Heart right ventricle (tissue), 16 donors: ENCODE measurements around the gene AP3S2. TPM values are rescaled to one million over a fixed set of nuclear protein-coding genes. Genes with fewer than 3 reads are reported as not detected.
A peak's percentile ranks its signal among the peaks of the same experiment; 100 is the strongest.

Experiments
- ATAC-seq, 8 donors: fragments of 200-7000 bp; cut with Tn5 transposase; one replicate each; pipeline ENCODE4 v1.9.1; 2020; ENCODE audit warnings: mild to moderate bottlenecking in 8 of 8, moderate library complexity in 8 of 8, moderate number of reproducible peaks in 1 of 8
- DNase-seq, 2 donors: peaks; one replicate each; pipeline ENCODE4 v3.0.0-alpha.2; 2020
- H3K27ac ChIP-seq, 10 donors: fragments of 200-600 bp; sonication (generic) in 2 of 10; one replicate each; pipeline versions ENCODE4 v1.5.0 to v1.8.0; 2020 to 2022; ENCODE audit warnings: mild to moderate bottlenecking in 3 of 10
- H3K27me3 ChIP-seq, 7 donors: fragments of 200-600 bp; one replicate each; pipeline ENCODE4 v1.8.0; 2021 to 2022; ENCODE audit warnings: mild to moderate bottlenecking in 2 of 7
- H3K36me3 ChIP-seq, 9 donors: fragments of 200-600 bp; sonication (generic) in 1 of 9; one replicate each; pipeline versions ENCODE4 v1.5.0 to v1.8.0; 2020 to 2022; ENCODE audit warnings: mild to moderate bottlenecking in 2 of 9
- H3K4me1 ChIP-seq, 9 donors: fragments of 200-600 bp; sonication (generic) in 1 of 9; one replicate each; pipeline versions ENCODE4 v1.5.0 to v1.8.0; 2020 to 2022; ENCODE audit warnings: mild to moderate bottlenecking in 4 of 9
- H3K4me3 ChIP-seq, 10 donors: fragments of 200-600 bp; sonication (generic) in 2 of 10; one replicate each; pipeline versions ENCODE4 v1.5.0 to v1.8.0; 2020 to 2022; ENCODE audit warnings: mild to moderate bottlenecking in 7 of 10, moderate library complexity in 2 of 10
- H3K9me3 ChIP-seq, 11 donors: fragments of 200-600 bp in 10 of 11; sonication (generic) in 2 of 11; one replicate each; pipeline versions ENCODE4 v1.5.0 to v1.8.0; 2013 to 2022; ENCODE audit warnings: mild to moderate bottlenecking in 2 of 11, control low read depth in 1 of 11, moderate library complexity in 1 of 11
- WGBS, 2 donors: extraction: QIAGEN DNeasy Blood & Tissue Kit; methylation state at CpG; one replicate each; pipeline ENCODE4 v1.1.7; 2013; ENCODE audit warnings: inconsistent platforms in 1 of 2; 5-methylcytosine and 5-hydroxymethylcytosine counted together
- intact Hi-C, 10 donors: fragments of 100-400 bp; cut with DNase I; formaldehyde crosslinking; loops; one replicate each; pipeline versions ENCODE4 v1.11.1 to v1.14.2; 2022
- polyA plus RNA-seq, 2 donors: library from polyadenylated mRNA; stranded (reverse); fragments of 200-250 nt; gene quantifications; one replicate each; pipeline ENCODE4 v1.2.3, GENCODE V29; 2013
- total RNA-seq, 10 donors: library from RNA; stranded (reverse); fragmentation: NEBNext Ultra II Directional in 3 of 10; extraction: Animal tissue kit (Norgen Biotek cat#: 25700) in 3 of 10; gene quantifications; one replicate each; pipeline versions ENCODE4 v1.2.1 to v1.2.4, GENCODE V29; 2021 to 2023
- TF ChIP-seq, protein P1 (sequence below), 9 donors: fragments of 200-600 bp; sonication (generic) in 2 of 9; IDR thresholded peaks; one replicate each; pipeline versions ENCODE4 v1.5.0 to v1.8.0; 2021 to 2022; ENCODE audit warnings: antibody characterized with exemption in 9 of 9, mild to moderate bottlenecking in 5 of 9, moderate library complexity in 1 of 9
- donor health status: Arrhythmogenic right ventricular cardiomyopathy.
- donor health status: ischemic (EF 13 %, LVEDD 7.1; RV severe dilation, severe dysfunction).
- donor health status: healthy with polysubstance abuse.
- donor health status: DM: no; HTN: yes; CAD: no.
- donor health status: DM: no; HTN: no; CAD: no.
- donor health status: ischemic (EF 25% LVEDD 6.9; RV normal size, moderate dysfunction).
- donor health status: ischemic (EF 25% LVEDD 5.7; RV mildly dilated, moderate dysfunction).
- donor health status: healthy.
- donor health status: DM: yes; HTN: yes; CAD: no.
- donor health status: Ischemic cardiomyopathy.
- donor health status: ischemic (EF 35%, LVEDD 5.7; RV mildly dilated, moderate dysfunction).
- donor health status: nonischemic (EF 11% LVEDD 7.7; RV severe dilation, severe dysfunction).
- donor health status: DM: yes; HTN: yes; CAD: no.
- donor health status: PGD.
- donor health status: ischemic (EF 29% LVEDD 5.4; RV normal size, mild dysfunction).
- donor health status: nonischemic (EF 23%, LVEDD 6.1; RV moderate dilation, normal function).

Gene AP3S2
- total and polyA plus RNA-seq, 12 donors, result 16.8 to 55.5 (median 45.5) TPM

GRCh38 chr15:89827829-89828228 lies 66.0 kb downstream of the AP3S2 start:
- intact Hi-C loops, result loop anchor here in 1 of 10 donors (2.0 to 5.0 kb wide), 2 partner anchors 33 to 66 kb away; no protein-coding TSS in a partner anchor
- peaks cover 7 to 67% (median 17%) of the 10 kb centered on the region in 9 donors for H3K4me1 ChIP-seq
- H3K9me3 ChIP-seq, result no peaks in the 10 kb centered on the region
- ATAC-seq (peak in 4 of 8 donors; percentile 5 to 16 (median 10)), DNase-seq (no peak)
- TF ChIP-seq, protein P1, sequence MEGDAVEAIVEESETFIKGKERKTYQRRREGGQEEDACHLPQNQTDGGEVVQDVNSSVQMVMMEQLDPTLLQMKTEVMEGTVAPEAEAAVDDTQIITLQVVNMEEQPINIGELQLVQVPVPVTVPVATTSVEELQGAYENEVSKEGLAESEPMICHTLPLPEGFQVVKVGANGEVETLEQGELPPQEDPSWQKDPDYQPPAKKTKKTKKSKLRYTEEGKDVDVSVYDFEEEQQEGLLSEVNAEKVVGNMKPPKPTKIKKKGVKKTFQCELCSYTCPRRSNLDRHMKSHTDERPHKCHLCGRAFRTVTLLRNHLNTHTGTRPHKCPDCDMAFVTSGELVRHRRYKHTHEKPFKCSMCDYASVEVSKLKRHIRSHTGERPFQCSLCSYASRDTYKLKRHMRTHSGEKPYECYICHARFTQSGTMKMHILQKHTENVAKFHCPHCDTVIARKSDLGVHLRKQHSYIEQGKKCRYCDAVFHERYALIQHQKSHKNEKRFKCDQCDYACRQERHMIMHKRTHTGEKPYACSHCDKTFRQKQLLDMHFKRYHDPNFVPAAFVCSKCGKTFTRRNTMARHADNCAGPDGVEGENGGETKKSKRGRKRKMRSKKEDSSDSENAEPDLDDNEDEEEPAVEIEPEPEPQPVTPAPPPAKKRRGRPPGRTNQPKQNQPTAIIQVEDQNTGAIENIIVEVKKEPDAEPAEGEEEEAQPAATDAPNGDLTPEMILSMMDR (IDR thresholded peaks at IDR 0.05), result no peak
- H3K36me3 ChIP-seq, result peaks cover 0 to 16% (median 0%) of the 10 kb centered on the region in 9 donors
- H3K27me3 ChIP-seq, result no peaks in the 10 kb centered on the region
- peak overlapping the region in 1 of 10 donors; percentile 18 for H3K4me3 ChIP-seq
- peak overlapping the region in 6 of 10 donors; percentile 11 to 72 (median 52) for H3K27ac ChIP-seq
- WGBS, 2 donors, result 88 to 95% methylated on average over 4 of the region's 4 CpGs

GRCh38 chr15:89826671-89827655 lies 66.8 kb downstream of the AP3S2 start:
- no peaks in the 10 kb centered on the region for H3K9me3 ChIP-seq
- H3K27ac ChIP-seq, result peak overlapping the region in 1 of 10 donors; percentile 42
- H3K4me3 ChIP-seq, result no peak overlapping the region
- ATAC-seq, result no peak
- H3K4me1 ChIP-seq, result peaks cover 7 to 75% (median 17%) of the 10 kb centered on the region in 9 donors
- intact Hi-C loops, result loop anchor here in 1 of 10 donors (5.0 kb wide), 1 partner anchor 65 kb away; no protein-coding TSS in a partner anchor
- TF ChIP-seq, protein P1 (IDR thresholded peaks at IDR 0.05), result no peak
- peaks cover 0 to 7% (median 0%) of the 10 kb centered on the region in 7 donors for H3K27me3 ChIP-seq
- H3K36me3 ChIP-seq, result peaks cover 0 to 7% (median 0%) of the 10 kb centered on the region in 9 donors
- no peak for DNase-seq
- WGBS, 2 donors, result 94 to 95% methylated on average over 13 of the region's 13 CpGs

DNA sequence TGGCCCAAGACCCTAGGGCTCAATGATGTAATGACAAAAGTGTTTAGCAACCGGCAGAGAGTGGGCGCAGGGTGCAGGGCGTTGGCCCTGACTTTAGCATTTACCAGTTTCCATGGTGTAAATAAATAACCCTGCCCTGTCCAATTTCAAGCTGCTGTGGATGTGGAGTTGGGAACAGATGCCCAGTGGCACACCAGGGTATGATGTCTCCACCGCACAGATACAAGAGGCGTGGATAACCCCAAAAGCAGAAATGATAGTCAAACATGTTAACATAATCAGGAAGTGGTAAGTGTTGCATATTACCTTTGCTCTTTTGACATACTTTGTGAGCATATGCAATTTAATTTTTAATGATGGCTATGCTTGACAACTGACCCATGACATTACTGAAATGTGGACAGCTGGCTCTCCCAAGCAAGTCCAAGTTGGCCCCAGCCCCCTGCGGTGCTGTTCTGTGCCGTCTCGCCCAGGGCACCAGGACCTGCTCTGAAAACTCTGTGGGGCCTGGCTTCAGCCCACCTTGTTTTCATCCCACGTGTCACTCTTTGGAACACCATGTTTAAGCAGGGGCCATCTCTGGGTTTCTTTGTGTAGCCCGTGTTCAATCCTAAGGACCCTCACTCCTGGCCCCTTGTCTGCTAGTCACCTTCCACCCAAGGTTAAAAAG lies 68.4 kb downstream of the AP3S2 start:
- WGBS, 2 donors, result 83 to 88% methylated on average over 10 of the region's 10 CpGs
- ATAC-seq (no peak), DNase-seq (no peak)
- no peaks in the 10 kb centered on the region for H3K9me3 ChIP-seq
- intact Hi-C loops, result loop anchor here in 1 of 10 donors (5.0 kb wide), 1 partner anchor 63 kb away; no protein-coding TSS in a partner anchor
- TF ChIP-seq, protein P1 (IDR thresholded peaks at IDR 0.05), result no peak
- no peak overlapping the region for H3K4me3 ChIP-seq
- H3K4me1 ChIP-seq, result peaks cover 7 to 91% (median 17%) of the 10 kb centered on the region in 9 donors
- no peaks in the 10 kb centered on the region for H3K36me3 ChIP-seq
- H3K27ac ChIP-seq, result peak overlapping the region in 2 of 10 donors; percentile 35 to 84
- peaks cover 0 to 11% (median 0%) of the 10 kb centered on the region in 7 donors for H3K27me3 ChIP-seq

- Histone ChIP-seq H3K9me3 (no peaks in the 10 kb centered on the region), H3K27ac (peak overlapping the region in 2 of 10 donors; percentile 35 to 84), H3K36me3 (no peaks in the 10 kb centered on the region), H3K4me3 (no peak overlapping the region), H3K27me3 (peaks cover 0 to 17% (median 0%) of the 10 kb centered on the region in 7 donors), H3K4me1 (peaks cover 7 to 90% (median 17%) of the 10 kb centered on the region in 9 donors)
- no peak for DNase-seq
- intact Hi-C loops, result no loop called here
- TF ChIP-seq, protein P1 (IDR thresholded peaks at IDR 0.05), result no peak
- ATAC-seq, result no peak
- WGBS, 2 donors, result 80 to 89% methylated on average over 7 of the region's 7 CpGs
Measured at GRCh38 chr15:89824607-89824867, 69.3 kb downstream of the AP3S2 start.
